Measurements from ENCODE around the gene BCHE.

GRCh38 chr3:165748094-165748493, 89.1 kb downstream of the BCHE start:
- no peak for TF ChIP-seq POLR2A (IDR thresholded peaks at IDR 0.05)
- TF ChIP-seq, protein P1, sequence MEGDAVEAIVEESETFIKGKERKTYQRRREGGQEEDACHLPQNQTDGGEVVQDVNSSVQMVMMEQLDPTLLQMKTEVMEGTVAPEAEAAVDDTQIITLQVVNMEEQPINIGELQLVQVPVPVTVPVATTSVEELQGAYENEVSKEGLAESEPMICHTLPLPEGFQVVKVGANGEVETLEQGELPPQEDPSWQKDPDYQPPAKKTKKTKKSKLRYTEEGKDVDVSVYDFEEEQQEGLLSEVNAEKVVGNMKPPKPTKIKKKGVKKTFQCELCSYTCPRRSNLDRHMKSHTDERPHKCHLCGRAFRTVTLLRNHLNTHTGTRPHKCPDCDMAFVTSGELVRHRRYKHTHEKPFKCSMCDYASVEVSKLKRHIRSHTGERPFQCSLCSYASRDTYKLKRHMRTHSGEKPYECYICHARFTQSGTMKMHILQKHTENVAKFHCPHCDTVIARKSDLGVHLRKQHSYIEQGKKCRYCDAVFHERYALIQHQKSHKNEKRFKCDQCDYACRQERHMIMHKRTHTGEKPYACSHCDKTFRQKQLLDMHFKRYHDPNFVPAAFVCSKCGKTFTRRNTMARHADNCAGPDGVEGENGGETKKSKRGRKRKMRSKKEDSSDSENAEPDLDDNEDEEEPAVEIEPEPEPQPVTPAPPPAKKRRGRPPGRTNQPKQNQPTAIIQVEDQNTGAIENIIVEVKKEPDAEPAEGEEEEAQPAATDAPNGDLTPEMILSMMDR (IDR thresholded peaks at IDR 0.05): no peak

Measured in vagina (tissue), 2 donors.